ENCODE results near the gene C20orf96. TPM values are rescaled to one million over a fixed set of nuclear protein-coding genes. Genes with fewer than 3 reads are reported as not detected.
A peak's percentile ranks its signal among the peaks of the same experiment; 100 is the strongest.

The C20orf96 gene
- total RNA-seq, 4 donors from 2014 or later, result 4.1 to 9.5 (median 7.0) TPM

GRCh38 chr20:278607-279571 lies 11.7 kb downstream of the C20orf96 start:
- peak in 1 of 2 donors; percentile 56 for DNase-seq
- H3K27me3 ChIP-seq, result no peaks in the 10 kb centered on the region
- peaks cover 0 to 15% of the 10 kb centered on the region in 2 donors for H3K36me3 ChIP-seq
- WGBS, 2 donors, result 68 to 84% methylated on average over 47 to 57 of the region's 88 CpGs
- no peaks in the 10 kb centered on the region for H3K9me3 ChIP-seq
- no peak overlapping the region for H3K27ac ChIP-seq
- intact Hi-C loops (cut with DNase I), result no loop called here
- H3K4me3 ChIP-seq (replicated peaks in 1 of 3), result peak overlapping the region in 1 of 3 donors; percentile 4
- TF ChIP-seq CTCF (IDR thresholded peaks at IDR 0.05) (peak in 2 of 6 experiments; percentile 13 to 24), POLR2A (IDR thresholded peaks at IDR 0.05) (no peak)
- H3K4me1 ChIP-seq, result no peaks in the 10 kb centered on the region

- 65 to 75% methylated on average over 5 of the region's 5 CpGs for WGBS, 2 donors
- Histone ChIP-seq H3K36me3 (peaks cover 0 to 15% of the 10 kb centered on the region in 2 donors), H3K9me3 (no peaks in the 10 kb centered on the region), H3K27me3 (no peaks in the 10 kb centered on the region), H3K4me3 (replicated peaks in 1 of 3) (no peak overlapping the region), H3K4me1 (no peaks in the 10 kb centered on the region), H3K27ac (no peak overlapping the region)
- intact Hi-C loops (cut with DNase I), result no loop called here
- TF ChIP-seq POLR2A (IDR thresholded peaks at IDR 0.05), result no peak
- TF ChIP-seq CTCF (IDR thresholded peaks at IDR 0.05), result no peak
- no peak for DNase-seq
Measured at GRCh38 chr20:278181-278580, 12.4 kb downstream of the C20orf96 start.

- Histone ChIP-seq H3K4me3 (replicated peaks in 1 of 3) (no peak overlapping the region), H3K27ac (no peak overlapping the region), H3K36me3 (peaks cover 0 to 15% of the 10 kb centered on the region in 2 donors), H3K9me3 (no peaks in the 10 kb centered on the region), H3K27me3 (no peaks in the 10 kb centered on the region), H3K4me1 (no peaks in the 10 kb centered on the region)
- WGBS, 2 donors, result 74 to 80% methylated on average over 3 of the region's 3 CpGs
- no peak for DNase-seq
- TF ChIP-seq CTCF (IDR thresholded peaks at IDR 0.05), result no peak
- TF ChIP-seq POLR2A (IDR thresholded peaks at IDR 0.05), result no peak
- intact Hi-C loops (cut with DNase I), result no loop called here
Measured at GRCh38 chr20:277496-277781, 13.1 kb downstream of the C20orf96 start.

- H3K27ac ChIP-seq, result no peak overlapping the region
- no peak overlapping the region for H3K4me3 ChIP-seq (replicated peaks in 1 of 3)
- no peaks in the 10 kb centered on the region for H3K27me3 ChIP-seq
- intact Hi-C loops (cut with DNase I), result no loop called here
- 91 to 96% methylated on average over 12 of the region's 12 CpGs for WGBS, 2 donors
- H3K4me1 ChIP-seq, result no peaks in the 10 kb centered on the region
- TF ChIP-seq POLR2A (IDR thresholded peaks at IDR 0.05) (no peak), CTCF (IDR thresholded peaks at IDR 0.05) (no peak)
- no peaks in the 10 kb centered on the region for H3K9me3 ChIP-seq
- peaks cover 0 to 15% of the 10 kb centered on the region in 2 donors for H3K36me3 ChIP-seq
- DNase-seq, result no peak
Measured at GRCh38 chr20:276620-277495, 13.7 kb downstream of the C20orf96 start.

Data from thyroid gland (tissue), 4 donors.